Inferior parietal cortex (tissue), 1 donor: ENCODE data around the gene MEG3.
"Not testable (repeated sequence)": the region's sequence is repeated elsewhere in the genome, so short reads cannot be mapped to it uniquely, and the experiment has no call there.

Experiments used
- DNase-seq: peaks from one replicate; pipeline ENCODE4 v3.0.0-alpha.2; 2016; ENCODE audit errors: extremely low spot score

The MEG3 gene

GRCh38 chr14:100788942-100789341, 37.0 kb upstream of the MEG3 start:
- DNase-seq, result no peak

- no peak for DNase-seq
Measured at GRCh38 chr14:100789460-100790417, 36.2 kb upstream of the MEG3 start.

- no peak for DNase-seq
Measured at GRCh38 chr14:100790502-100791347, 35.2 kb upstream of the MEG3 start.

GRCh38 chr14:100791348-100791735, 34.6 kb upstream of the MEG3 start:
- no peak for DNase-seq

- DNase-seq, result no peak
Measured at GRCh38 chr14:100791995-100792394, 33.9 kb upstream of the MEG3 start.

GRCh38 chr14:100796946-100797345, 29.0 kb upstream of the MEG3 start:
- DNase-seq, result no peak

GRCh38 chr14:100800041-100800440, 25.9 kb upstream of the MEG3 start:
- no peak for DNase-seq

GRCh38 chr14:100801433-100801832, 24.5 kb upstream of the MEG3 start:
- not testable (repeated sequence) for DNase-seq

- no peak for DNase-seq
Measured at GRCh38 chr14:100802179-100802578, 23.7 kb upstream of the MEG3 start.

- DNase-seq, result no peak
Measured at GRCh38 chr14:100802766-100803165, 23.2 kb upstream of the MEG3 start.

- no peak for DNase-seq
Measured at GRCh38 chr14:100803226-100803625, 22.7 kb upstream of the MEG3 start.

- no peak for DNase-seq
Measured at GRCh38 chr14:100803676-100804075, 22.2 kb upstream of the MEG3 start.

GRCh38 chr14:100804138-100804537, 21.8 kb upstream of the MEG3 start:
- DNase-seq, result no peak

GRCh38 chr14:100804558-100805309, 21.2 kb upstream of the MEG3 start:
- DNase-seq, result no peak

- no peak for DNase-seq
Measured at GRCh38 chr14:100806386-100806785, 19.5 kb upstream of the MEG3 start.

- DNase-seq, result no peak
Measured at GRCh38 chr14:100807496-100807895, 18.4 kb upstream of the MEG3 start.

GRCh38 chr14:100807979-100808734, 17.8 kb upstream of the MEG3 start:
- no peak for DNase-seq

GRCh38 chr14:100810435-100810834, 15.5 kb upstream of the MEG3 start:
- no peak for DNase-seq

- DNase-seq, result no peak
Measured at GRCh38 chr14:100810861-100811461, 15.0 kb upstream of the MEG3 start.

GRCh38 chr14:100813291-100813690, 12.6 kb upstream of the MEG3 start:
- DNase-seq, result no peak
